GM18505 (cell line): ENCODE measurements around the gene CHFR.
"Not testable (repeated sequence)": the region's sequence is repeated elsewhere in the genome, so short reads cannot be mapped to it uniquely, and the experiment has no call there.

ENCODE experiments used
- ATAC-seq: cut with Tn5 transposase; IDR thresholded peaks from one replicate; pipeline ENCODE4 v1.9.1; 2021; ENCODE audit not compliant: unreplicated experiment
- POLR2A ChIP-seq: IDR thresholded peaks from 4 replicates; pipeline ENCODE4 v1.6.1; 2011; ENCODE audit warnings: borderline replicate concordance; ENCODE audit not compliant: insufficient read depth, insufficient read length; ENCODE audit errors: extremely low read depth

Gene CHFR

DNA sequence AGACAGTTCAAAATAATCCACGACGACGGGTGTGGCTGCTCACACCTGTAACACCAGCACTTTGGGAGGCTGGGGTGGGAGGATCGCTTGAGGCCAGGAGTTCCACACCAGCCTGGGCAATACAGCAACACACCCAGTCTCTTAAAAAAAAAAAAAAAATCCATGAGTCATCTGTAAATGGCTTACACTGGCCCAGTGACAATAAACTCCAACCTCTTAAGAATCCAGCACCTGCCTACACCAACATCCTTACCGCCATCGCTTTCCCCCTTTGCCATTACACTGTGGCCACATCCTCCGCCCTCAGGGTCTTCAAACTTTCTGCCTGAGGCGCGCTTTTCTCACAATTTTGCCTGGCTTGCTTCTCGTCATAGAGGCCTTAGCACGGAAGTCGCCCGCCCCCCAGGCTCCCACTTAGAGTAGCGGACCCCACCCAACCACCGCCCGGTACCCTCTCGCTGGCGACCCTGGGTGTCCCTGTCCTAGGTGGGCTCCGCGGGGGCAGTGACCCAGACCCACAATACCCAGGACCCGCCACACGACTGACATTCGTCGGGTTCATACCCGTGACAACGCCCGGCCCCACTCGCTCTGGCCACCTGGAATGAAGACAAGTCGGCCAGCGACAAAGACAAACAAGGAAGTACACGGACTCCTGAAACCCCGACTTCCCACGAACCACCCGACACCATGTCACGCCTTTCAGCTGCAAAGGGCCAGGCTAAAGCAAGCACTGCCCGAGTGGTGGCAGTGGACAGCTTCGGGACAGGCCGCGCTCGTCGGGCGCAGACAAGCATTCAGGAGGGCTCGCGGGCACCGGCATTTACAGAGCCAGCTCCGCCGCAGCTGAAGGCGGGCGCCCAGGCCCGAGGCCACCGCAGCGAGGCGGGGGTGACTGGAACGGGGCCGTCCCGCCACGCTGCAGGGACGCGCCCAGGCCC, 59.4 kb downstream of the CHFR start:
- ATAC-seq: peak; percentile 18
- no peak for TF ChIP-seq POLR2A

DNA sequence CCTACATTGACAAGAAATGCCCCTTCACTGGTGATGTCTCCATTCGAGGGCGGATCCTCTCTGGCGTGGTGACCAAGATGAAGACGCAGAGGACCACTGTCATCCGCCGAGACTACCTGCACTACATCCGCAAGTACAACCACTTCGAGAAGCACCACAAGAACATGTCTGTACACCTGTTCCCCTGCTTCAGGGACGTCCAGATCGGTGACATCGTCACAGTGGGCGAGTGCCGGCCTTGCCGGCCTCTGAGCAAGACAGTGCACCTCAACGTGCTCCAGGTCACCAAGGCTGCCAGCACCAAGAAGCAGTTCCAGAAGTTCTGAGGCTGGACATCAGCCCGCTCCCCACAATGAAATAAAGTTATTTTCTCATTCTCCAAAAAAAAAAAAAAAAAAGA, 61.5 kb downstream of the CHFR start:
- no peak for TF ChIP-seq POLR2A
- ATAC-seq: no peak

DNA sequence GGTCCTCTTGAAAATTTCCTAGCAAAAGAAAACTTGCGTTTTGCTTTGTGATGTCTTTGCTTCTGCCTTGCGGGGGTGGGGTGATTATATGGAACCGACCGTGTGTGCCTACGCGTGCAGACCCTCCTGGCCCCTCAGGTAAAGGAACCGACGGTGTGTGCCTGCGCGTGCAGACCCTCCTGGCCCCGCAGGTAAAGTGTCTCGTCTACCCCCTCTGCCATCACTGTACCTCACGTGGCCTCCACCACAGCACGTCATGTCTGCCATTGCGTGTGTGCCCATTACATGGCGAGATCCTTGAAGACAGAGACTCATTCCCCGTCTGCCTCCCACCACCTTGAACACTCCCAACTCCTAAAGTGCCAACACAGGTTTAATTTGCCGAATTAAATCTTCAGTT, 62.3 kb downstream of the CHFR start:
- ATAC-seq: no peak
- no peak for TF ChIP-seq POLR2A

DNA sequence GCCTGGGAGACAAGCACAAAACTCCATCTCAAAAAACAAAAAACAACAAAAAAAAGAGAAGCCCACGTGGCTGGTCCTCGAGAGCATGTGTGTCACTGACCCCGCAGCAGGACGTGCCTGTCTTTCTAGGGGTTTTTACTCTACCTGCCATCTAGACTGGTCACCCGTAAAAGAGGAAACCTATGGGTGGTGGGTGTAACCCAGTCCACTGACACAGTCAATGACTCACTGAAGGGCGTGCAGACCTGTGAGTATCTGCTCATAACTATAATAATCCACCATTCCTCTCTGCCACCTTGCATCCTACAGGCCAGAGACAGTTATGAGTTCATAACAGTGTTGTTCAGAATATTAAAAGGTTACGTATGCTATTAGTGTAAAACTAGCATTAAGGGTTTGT, 63.4 kb downstream of the CHFR start:
- TF ChIP-seq POLR2A: no peak
- no peak for ATAC-seq

DNA sequence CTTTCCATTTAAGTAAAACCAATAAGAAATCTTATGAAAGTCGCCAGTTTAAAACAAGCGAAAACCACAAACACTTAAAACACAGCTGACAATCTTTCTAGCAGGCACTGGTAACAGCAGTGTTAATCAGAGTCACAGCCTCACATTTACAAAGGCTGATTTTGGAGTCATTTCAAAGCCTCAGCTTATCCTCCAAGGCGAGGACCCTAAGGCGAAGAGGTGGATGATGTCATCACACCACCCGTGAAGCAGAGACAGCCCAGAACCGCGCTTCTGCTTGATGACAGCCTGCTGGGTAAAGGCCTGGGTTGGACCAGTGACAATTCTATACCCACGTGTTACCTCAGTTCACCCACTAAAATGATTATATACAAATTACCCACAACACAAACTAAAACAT, 68.8 kb downstream of the CHFR start:
- no peak for TF ChIP-seq POLR2A
- no peak for ATAC-seq

DNA sequence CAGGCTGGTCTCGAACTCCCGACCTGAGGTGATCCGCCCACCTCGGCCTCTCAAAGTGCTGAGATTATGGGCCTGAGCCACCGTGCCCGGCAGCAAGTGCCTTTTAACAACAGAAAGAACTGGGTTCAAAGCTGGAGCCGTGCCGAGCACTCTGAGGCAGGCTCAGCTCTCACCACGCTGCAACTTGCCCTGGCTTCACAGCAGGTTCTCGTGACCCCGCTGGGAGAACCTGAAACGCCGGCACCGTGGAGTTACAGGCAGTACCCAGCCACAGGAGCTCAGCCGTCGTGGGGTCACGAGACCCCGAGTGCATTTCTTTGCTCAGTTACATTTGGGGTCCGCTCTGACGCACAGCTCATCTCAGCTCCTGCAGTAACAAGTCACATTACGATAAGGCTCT, 73.2 kb downstream of the CHFR start:
- no peak for ATAC-seq
- no peak for TF ChIP-seq POLR2A

DNA sequence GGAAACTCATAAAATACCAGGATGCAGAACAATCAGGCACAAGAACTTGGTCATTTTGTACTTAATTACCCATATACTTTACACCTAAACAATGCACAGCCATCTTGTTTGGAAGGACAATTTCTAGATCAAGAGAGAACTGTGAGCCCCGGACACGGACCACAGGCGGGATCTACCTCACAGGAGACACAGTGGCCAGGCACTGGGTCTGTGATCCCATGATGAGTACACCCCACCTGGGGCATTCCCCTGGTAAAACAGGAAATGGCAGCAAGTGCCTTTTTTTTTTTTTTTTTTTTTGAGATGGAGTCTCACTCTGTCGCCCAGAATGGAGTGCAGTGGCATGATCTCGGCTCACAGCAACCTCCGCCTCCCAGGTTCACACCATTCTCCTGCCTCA, 74.0 kb downstream of the CHFR start:
- ATAC-seq: no peak
- TF ChIP-seq POLR2A: no peak

DNA sequence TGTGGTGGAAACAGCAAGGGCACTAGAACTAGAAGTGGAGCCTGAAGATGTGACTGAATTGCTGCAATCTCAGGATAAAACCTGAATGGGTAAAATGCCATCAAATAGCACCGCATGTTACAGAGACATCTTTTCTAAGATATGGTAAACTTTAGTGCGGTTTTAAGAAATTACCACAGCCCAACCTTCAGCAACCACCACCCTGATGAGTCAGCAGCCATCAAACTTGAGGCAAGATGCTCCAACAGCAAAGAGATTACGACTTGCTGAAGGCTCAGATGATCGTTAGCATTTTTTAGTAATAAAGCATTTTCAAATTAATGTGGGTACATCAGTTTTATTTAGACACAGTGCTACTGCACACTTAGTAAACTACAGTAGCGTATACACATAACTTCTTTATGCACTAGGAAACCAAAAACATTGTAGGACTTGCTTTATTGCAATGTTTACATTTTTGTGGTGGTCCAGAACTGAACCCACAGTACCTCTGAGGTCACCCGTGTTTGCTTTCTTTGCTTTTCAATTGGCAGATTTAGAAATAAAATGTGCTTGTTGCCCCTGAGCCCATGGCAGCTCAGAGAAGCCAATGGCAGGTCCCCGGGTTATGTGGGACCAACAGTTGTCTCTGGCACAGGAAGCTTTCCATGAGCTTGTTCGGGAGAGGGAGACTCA, 74.6 kb downstream of the CHFR start:
- no peak for TF ChIP-seq POLR2A
- no peak for ATAC-seq

DNA sequence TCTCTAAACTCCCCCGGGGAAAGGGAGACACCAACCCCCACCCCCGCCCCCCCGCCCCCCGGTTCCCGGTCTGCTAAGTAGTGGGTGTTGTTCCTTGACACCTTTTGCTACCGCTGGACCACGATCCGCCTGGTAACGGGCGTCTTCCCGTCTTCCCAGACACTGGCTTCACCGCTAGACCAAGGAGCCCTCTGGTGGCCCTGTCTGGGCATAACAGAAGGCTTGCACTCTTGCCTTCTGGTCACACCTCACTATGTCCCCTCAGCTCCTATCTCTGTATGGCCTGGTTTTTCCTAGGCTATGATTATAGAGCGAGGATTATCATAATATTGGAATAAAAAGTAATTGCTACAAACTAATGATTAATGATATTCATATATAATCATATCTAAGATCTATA, 78.0 kb downstream of the CHFR start:
- not testable (repeated sequence) for ATAC-seq

DNA sequence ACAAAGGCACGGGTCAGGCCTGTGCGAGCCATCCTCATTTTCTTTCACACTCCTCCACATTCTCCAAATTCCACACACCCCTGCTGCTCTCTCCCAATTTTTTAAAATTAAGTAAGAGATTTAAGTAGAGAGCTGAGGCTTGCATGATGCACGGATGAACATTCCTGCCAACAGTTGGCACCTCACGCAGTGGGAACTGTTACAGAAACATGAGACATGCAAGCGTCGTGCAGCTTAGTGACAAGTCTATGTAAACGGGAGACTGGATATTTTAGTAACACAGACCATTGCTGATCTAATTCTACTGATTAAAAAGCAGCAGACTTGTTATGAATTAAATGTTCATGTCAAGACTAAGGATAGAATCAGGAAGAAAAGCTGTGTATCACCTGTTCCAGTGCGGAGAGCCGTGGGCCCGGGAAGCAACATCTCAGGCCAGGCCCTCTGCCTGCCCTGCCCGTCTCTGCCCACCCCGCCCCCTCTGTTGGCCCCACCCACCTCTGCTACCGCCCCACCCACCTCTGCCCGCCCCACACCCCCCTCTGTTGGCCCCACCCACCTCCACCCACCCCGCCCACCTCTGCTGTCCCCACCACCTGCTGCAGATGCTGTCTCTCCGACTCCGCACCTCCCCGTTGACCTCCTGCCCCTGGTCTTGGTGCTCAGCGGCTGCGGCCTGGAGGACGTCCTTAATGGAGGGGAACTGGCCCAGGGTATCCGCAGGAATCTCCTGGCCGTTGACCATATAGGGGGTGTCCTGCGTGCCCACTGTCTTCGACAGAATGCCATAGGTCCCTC, 79.9 kb downstream of the CHFR start:
- no peak for TF ChIP-seq POLR2A
- no peak for ATAC-seq

DNA sequence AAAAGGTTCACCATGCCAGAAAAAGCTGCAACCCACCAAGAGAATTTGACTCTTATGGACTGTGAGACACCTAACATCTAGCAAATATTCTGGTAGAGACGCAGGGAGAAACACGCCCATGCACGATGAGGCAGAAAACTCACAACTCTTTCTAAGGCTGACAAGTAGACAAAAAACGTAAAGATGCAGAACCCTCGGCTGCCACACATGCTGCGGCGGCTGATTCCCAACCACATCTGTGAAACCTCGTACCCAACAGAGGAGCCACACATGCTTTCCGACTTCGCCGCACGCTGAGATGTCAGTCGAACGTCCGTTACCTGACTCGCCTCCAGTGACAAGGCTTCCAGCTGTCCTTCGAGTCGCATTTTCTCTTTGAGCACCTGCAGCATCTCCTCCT, 80.5 kb downstream of the CHFR start:
- ATAC-seq: no peak

DNA sequence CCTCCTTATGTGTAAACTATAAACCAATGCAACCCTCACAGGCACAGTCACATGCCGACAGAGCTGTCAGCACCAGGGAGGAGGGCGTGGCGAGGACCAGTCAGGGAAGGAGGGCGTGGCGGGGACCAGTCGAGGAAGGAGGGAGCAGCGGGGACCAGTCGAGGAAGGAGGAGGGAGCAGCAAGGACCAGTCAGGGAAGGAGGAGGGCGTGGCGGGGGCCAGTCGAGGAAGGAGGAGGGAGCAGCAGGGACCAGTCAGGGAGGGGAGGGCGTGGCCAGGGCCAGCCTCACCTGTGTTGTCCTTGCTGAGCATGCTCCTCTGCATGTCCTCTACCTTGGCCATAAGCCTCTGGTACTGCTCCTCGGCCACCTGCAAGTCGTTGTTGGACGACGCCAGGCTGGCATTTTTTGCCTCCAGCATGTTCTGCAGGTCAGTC, 83.0 kb downstream of the CHFR start:
- ATAC-seq: no peak

More for the DNA sequence above, 80.5 kb downstream of the CHFR start:
- no peak for TF ChIP-seq POLR2A

DNA sequence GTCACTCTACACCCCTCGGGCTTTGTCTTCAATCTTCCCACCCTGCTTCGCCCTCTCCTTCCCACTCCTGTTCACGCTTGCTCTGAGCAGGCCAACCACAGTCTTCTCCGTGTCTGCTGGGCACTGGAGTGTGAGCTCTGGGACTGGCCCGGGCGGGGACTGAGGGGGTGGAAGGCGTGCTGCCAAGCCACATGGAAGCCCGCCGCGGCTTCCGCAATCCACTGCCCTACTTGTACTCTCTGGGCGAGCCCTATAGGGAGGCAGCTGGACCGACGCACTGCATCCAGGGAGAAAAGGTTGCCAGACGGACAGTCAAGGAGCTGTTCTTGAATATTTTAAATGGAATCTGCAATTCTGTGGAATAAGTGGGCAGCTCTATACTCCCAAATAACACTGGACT, 83.5 kb downstream of the CHFR start:
- no peak for ATAC-seq
- no peak for TF ChIP-seq POLR2A

More for the DNA sequence above, 83.0 kb downstream of the CHFR start:
- TF ChIP-seq POLR2A: no peak
